B cell (primary cell): ENCODE results near the gene GCSH. TPM values are rescaled to one million over a fixed set of nuclear protein-coding genes. Genes with fewer than 3 reads are reported as not detected.

Experiments
- ATAC-seq: fragments of 200-7000 bp; cut with Tn5 transposase; one replicate; pipeline ENCODE4 v1.10.0; 2021; ENCODE audit warnings: low read depth, mild to moderate bottlenecking, moderate number of reproducible peaks, moderate library complexity
- CTCF ChIA-PET: fragments of 350-600 bp; sonication (Branson Sonifier 250); formaldehyde crosslinking; loops from one replicate; lab custom pipeline; 2021; ENCODE audit warnings: antibody characterized with exemption, inconsistent platforms; lab: Charles Lee
- POLR2A ChIA-PET: fragments of 350-600 bp; sonication (Branson Sonifier 250); formaldehyde crosslinking; loops from one replicate; lab custom pipeline; 2021; ENCODE audit warnings: antibody characterized with exemption; lab: Charles Lee
- DNase-seq: peaks from one replicate; pipeline ENCODE4 v3.0.0; 2013
- H2AFZ ChIP-seq: 2 replicates; pipeline ENCODE4 v1.6.1; 2012; ENCODE audit warnings: mild to moderate bottlenecking, low read depth, low read length; ENCODE audit not compliant: insufficient read depth, poor library complexity, severe bottlenecking
- H3K27ac ChIP-seq, 2 donors: 1 replicate in 1 of 2; 2 replicates in 1 of 2; pipeline ENCODE4 v1.5.1; 2012 to 2013; ENCODE audit warnings: low read length in 2 of 2, mild to moderate bottlenecking in 2 of 2, moderate library complexity in 1 of 2
- H3K27me3 ChIP-seq, 4 experiments: fragments of 200-600 bp in 1 of 4; sonication (generic) in 1 of 4; replicated peaks in 1 of 4; 1 replicate in 2 of 4; 2 replicates in 2 of 4; pipeline versions ENCODE4 v1.6.1 to v1.7.0; 2013 to 2016; ENCODE audit warnings: low read length in 3 of 4, mild to moderate bottlenecking in 2 of 4, mixed read lengths in 1 of 4, moderate library complexity in 1 of 4; ENCODE audit not compliant: insufficient read depth in 4 of 4, control insufficient read depth in 3 of 4; ENCODE audit errors: control extremely low read depth in 1 of 4
- H3K36me3 ChIP-seq, 2 experiments: replicated peaks in 1 of 2; 1 replicate in 1 of 2; 2 replicates in 1 of 2; pipeline versions ENCODE4 v1.6.1 to v1.7.1; 2013; ENCODE audit warnings: low read length in 1 of 2; ENCODE audit not compliant: insufficient read depth in 2 of 2, control insufficient read depth in 1 of 2; ENCODE audit errors: control extremely low read depth in 1 of 2, extremely low read depth in 1 of 2
- H3K4me1 ChIP-seq, 2 donors: fragments of 200-600 bp in 1 of 2; sonication (generic) in 1 of 2; 1 replicate in 1 of 2; 2 replicates in 1 of 2; pipeline versions ENCODE4 v1.5.1 to v1.6.1; 2013 to 2017; ENCODE audit warnings: low read length in 2 of 2; ENCODE audit not compliant: control insufficient read depth in 2 of 2, insufficient read depth in 2 of 2
- H3K4me2 ChIP-seq: replicated peaks from 2 replicates; pipeline ENCODE3; 2012; ENCODE audit warnings: mild to moderate bottlenecking, low read depth, low read length; ENCODE audit not compliant: poor library complexity, severe bottlenecking
- H3K4me3 ChIP-seq, 5 experiments: fragments of 200-600 bp in 1 of 5; sonication (generic) in 1 of 5; 1 replicate in 3 of 5; 2 replicates in 2 of 5; pipeline versions ENCODE4 v1.5.1 to v1.7.0; 2011 to 2016; ENCODE audit warnings: low read length in 4 of 5, mild to moderate bottlenecking in 4 of 5, low read depth in 2 of 5, control low read depth in 1 of 5, moderate library complexity in 1 of 5; ENCODE audit not compliant: insufficient read depth in 1 of 5; ENCODE audit errors: control extremely low read depth in 1 of 5, extremely low read depth in 1 of 5
- H3K79me2 ChIP-seq: fragments of 200-600 bp; sonication (generic); one replicate; pipeline ENCODE4 v1.6.0; 2016; ENCODE audit warnings: low read length; ENCODE audit not compliant: control insufficient read depth, insufficient read depth
- H3K9ac ChIP-seq: fragments of 200-600 bp; sonication (generic); 2 replicates; pipeline ENCODE4 v1.6.1; 2017; ENCODE audit warnings: mild to moderate bottlenecking, low read length, moderate library complexity
- H3K9me3 ChIP-seq, 3 donors: one replicate each; pipeline versions ENCODE4 v1.6.1 to v1.7.1; 2013; ENCODE audit warnings: low read length in 2 of 3; ENCODE audit not compliant: control insufficient read depth in 2 of 3, insufficient read depth in 1 of 3; ENCODE audit errors: control extremely low read depth in 1 of 3
- H4K20me1 ChIP-seq: 2 replicates; pipeline ENCODE4 v1.6.0; 2012; ENCODE audit warnings: mild to moderate bottlenecking, low read length; ENCODE audit not compliant: insufficient read depth, control insufficient read depth, poor library complexity, severe bottlenecking
- H3K27ac Mint-ChIP-seq: one replicate; pipeline ENCODE4 v1.8.0; 2021; ENCODE audit warnings: mixed read lengths
- H3K27me3 Mint-ChIP-seq: one replicate; pipeline ENCODE4 v1.8.0; 2021; ENCODE audit warnings: mixed read lengths
- H3K4me1 Mint-ChIP-seq: one replicate; pipeline ENCODE4 v1.8.0; 2021; ENCODE audit warnings: mixed read lengths
- H3K4me3 Mint-ChIP-seq: one replicate; pipeline ENCODE4 v1.8.0; 2021; ENCODE audit warnings: mixed read lengths
- H3K9me3 Mint-ChIP-seq: one replicate; pipeline ENCODE4 v1.8.0; 2022; ENCODE audit warnings: mixed read lengths; ENCODE audit not compliant: insufficient read depth
- CTCF ChIP-seq: fragments of 200-600 bp; IDR thresholded peaks from one replicate; pipeline ENCODE4 v1.8.0; 2022; ENCODE audit warnings: antibody characterized with exemption, mild to moderate bottlenecking
- EZH2 ChIP-seq: IDR thresholded peaks from 2 replicates; pipeline ENCODE4 v1.6.1; 2012; ENCODE audit warnings: borderline replicate concordance, low read depth, mild to moderate bottlenecking, moderate library complexity, low read length; ENCODE audit not compliant: insufficient read depth, poor library complexity, severe bottlenecking
- WGBS: methylation state at CpG from one replicate; pipeline ENCODE4 v1.1.5; 2013; ENCODE audit warnings: missing lambda C conversion rate; ENCODE audit not compliant: insufficient coverage; 5-methylcytosine and 5-hydroxymethylcytosine counted together
- intact Hi-C: fragments of 100-400 bp; cut with micrococcal nuclease; formaldehyde crosslinking; loops from one replicate; pipeline ENCODE4 v1.10.0; 2022
- polyA plus RNA-seq: library from polyadenylated mRNA; depleted of rRNA; stranded (reverse); fragments of >200 nt; gene quantifications from 2 replicates; pipeline ENCODE4 v1.2.3, GENCODE V29; 2012
- total RNA-seq, 2 donors: library from RNA; stranded (reverse); fragments of 120-200 nt in 1 of 2; gene quantifications; 1 replicate in 1 of 2; 2 replicates in 1 of 2; pipeline versions ENCODE4 v1.2.3 to v1.2.4, GENCODE V29; 2013 to 2022

GCSH gene
- total and polyA plus RNA-seq, 2 donors (not counting 1 experiment from before 2014, with no cell fraction given), result 1.9 to 4.5 TPM

- ChIA-PET POLR2A (interaction anchor here (0.5 to 1.4 kb wide), 3 partner anchors 29 to 82 kb away, joined by 3 to 6 read pairs (median 3); partner anchors contain the start of genes CENPN and CMC2), CTCF (interaction anchor here (0.6 to 10.0 kb wide), 21 partner anchors 8 to 703 kb away, joined by 3 to 99 read pairs (median 4); partner anchors contain the start of genes C16orf46, CENPN and CMC2)
- peak; percentile 55 for ATAC-seq
- Histone ChIP-seq H3K27ac (peak overlapping the region in 1 of 2 donors; percentile 40), H2AFZ (peak overlapping the region; percentile 74), H3K9ac (peak overlapping the region; percentile 67), H3K4me1 (peaks cover 14 to 16% of the 10 kb centered on the region in 2 donors), H3K79me2 (peaks cover 37% of the 10 kb centered on the region), H3K4me3 (peak overlapping the region; percentile 49 to 76 (median 66)), H4K20me1 (peaks cover 18% of the 10 kb centered on the region), H3K9me3 (no peaks in the 10 kb centered on the region), H3K27me3 (no peaks in the 10 kb centered on the region), H3K4me2 (peak overlapping the region; percentile 87), H3K36me3 (peaks cover 3 to 4% of the 10 kb centered on the region in 2 experiments)
- H3K9me3 Mint-ChIP-seq, result no peaks in the 10 kb centered on the region
- peak overlapping the region; percentile 86 for H3K4me3 Mint-ChIP-seq
- H3K4me1 Mint-ChIP-seq, result peaks cover 22% of the 10 kb centered on the region
- TF ChIP-seq EZH2, result no peak
- no peak for TF ChIP-seq CTCF
- intact Hi-C loops, result loop anchor here (1.0 to 10.0 kb wide), 5 partner anchors 29 to 703 kb away; partner anchors contain the start of genes C16orf46, CENPN, GAN and GCSH
- under 1% methylated on average over 78 of the region's 80 CpGs for WGBS
- H3K27me3 Mint-ChIP-seq, result no peaks in the 10 kb centered on the region
- peak overlapping the region; percentile 66 for H3K27ac Mint-ChIP-seq
- no peak for DNase-seq
Observed at GRCh38 chr16:81035975-81036750, 60.0 kb downstream of the GCSH start.
